22Rv1 (cell line): ENCODE results near the gene MSMB.
A peak's percentile ranks its signal among the peaks of the same experiment; 100 is the strongest.
"Not testable (repeated sequence)": the region's sequence is repeated elsewhere in the genome, so short reads cannot be mapped to it uniquely, and the experiment has no call there.

Source experiments
- H3K27ac ChIP-seq: fragments of 450-650 bp; 2 replicates; pipeline ENCODE4 v1.5.1; 2017
- ZFX ChIP-seq: fragments of 450-650 bp; IDR thresholded peaks from 2 replicates; pipeline ENCODE4 v1.6.1; 2017; ENCODE audit warnings: antibody characterized with exemption, borderline replicate concordance
- TF ChIP-seq, protein P1 (sequence below): fragments of 450-650 bp; IDR thresholded peaks from 2 replicates; pipeline ENCODE4 v1.5.1; 2017; ENCODE audit warnings: mild to moderate bottlenecking

MSMB gene

DNA sequence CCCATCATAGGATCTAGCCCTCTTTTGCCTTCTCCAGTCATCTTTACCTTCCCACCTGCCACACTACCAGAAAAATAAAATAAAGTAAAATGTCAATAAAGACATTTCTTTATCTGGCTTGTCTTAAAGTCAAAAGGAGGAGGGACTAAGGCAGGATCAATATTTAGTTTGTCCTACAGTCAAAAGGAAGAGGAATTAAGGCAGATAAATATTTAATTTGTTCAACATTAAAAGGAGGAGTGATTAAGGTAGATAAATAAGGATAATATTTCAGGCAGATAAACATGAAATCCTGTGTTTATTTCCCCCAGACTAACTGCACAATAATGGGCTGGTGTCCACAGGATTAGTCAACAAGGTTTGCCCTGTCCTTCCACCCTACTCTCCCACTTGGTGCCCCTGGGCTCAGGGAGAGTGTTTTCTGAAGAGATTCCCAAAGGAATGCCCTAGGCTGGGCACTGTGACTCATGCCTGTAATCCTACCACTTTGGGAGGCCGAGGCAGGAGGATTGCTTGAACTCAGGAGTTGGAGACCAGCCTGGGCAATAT is 18.3 kb upstream of the MSMB start:
- TF ChIP-seq ZFX, result no peak
- TF ChIP-seq, protein P1, sequence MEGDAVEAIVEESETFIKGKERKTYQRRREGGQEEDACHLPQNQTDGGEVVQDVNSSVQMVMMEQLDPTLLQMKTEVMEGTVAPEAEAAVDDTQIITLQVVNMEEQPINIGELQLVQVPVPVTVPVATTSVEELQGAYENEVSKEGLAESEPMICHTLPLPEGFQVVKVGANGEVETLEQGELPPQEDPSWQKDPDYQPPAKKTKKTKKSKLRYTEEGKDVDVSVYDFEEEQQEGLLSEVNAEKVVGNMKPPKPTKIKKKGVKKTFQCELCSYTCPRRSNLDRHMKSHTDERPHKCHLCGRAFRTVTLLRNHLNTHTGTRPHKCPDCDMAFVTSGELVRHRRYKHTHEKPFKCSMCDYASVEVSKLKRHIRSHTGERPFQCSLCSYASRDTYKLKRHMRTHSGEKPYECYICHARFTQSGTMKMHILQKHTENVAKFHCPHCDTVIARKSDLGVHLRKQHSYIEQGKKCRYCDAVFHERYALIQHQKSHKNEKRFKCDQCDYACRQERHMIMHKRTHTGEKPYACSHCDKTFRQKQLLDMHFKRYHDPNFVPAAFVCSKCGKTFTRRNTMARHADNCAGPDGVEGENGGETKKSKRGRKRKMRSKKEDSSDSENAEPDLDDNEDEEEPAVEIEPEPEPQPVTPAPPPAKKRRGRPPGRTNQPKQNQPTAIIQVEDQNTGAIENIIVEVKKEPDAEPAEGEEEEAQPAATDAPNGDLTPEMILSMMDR, result no peak
- peak overlapping the region; percentile 79 for H3K27ac ChIP-seq

DNA sequence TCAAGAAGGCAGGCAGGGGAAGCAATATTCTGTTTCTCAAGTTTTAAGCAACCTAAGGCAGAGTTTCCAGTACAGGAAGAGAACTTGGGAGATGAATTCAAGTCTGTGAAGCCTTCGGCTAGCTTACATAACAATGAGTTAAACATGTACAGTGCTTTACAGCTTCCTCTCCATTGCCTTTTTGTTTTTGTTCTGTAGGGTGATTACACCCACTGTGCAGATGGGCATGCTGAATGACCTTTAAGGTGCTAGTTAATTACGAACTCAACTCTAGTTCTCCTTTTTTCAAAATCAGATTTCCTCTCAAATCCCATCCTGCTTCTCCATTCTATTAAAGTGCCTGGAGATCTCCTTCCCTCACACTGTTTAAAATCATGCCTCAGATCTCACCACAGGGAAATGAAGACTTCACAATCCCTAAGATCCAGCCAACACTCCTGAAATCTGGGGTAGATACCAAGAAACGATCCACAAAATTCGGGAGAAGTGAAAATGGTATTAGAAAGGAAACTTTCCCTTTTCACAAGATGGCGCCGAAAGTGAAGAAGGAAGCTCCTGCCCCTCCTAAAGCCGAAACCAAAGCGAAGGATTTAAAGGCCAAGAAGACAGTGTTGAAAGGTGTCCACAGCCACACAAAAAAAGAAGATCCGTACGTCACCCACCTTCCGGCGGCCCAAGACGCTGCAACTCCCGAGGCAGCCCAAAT is 16.8 kb upstream of the MSMB start:
- no peak overlapping the region for H3K27ac ChIP-seq
- TF ChIP-seq, protein P1, result no peak
- TF ChIP-seq ZFX, result no peak

DNA sequence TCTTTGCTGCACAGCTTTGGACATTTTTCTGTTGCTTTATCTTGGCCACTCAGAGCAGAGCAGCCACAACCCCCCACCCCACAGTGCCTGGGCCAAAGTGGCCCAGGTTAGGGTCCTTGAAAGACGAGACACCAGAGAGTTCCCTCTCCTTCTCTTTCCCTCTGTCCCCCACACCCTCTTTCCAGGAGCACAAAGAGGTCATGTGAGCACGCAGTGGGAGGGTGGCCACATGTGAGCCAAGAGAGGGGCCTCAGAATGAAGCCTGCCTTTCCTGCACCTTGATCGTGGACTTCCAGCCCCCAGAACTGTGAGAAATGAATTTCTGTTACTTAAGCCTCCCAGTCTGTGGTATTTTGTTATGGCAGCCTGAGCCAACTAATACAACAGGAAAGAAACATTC is 14.6 kb upstream of the MSMB start:
- no peak for TF ChIP-seq ZFX
- TF ChIP-seq, protein P1, result no peak
- H3K27ac ChIP-seq, result no peak overlapping the region

DNA sequence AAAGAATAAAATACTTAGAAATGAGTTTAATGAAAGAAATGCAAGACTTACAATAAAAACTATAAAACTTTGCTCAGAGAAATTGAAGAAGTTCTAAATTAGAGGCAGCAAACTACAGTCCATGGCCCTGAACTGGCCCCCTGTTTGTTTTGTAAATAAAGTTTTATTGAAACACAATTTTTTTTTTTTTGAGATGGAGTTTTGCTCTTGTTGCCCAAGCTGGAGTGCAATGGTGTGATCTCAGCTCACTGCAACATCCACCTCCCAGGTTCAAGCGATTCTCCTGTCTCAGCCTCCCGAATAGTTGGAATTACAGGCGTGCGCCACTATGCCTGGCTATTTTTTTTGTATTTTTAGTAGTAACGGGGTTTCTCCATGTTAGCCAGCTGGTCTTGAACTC is 11.9 kb upstream of the MSMB start:
- not testable (repeated sequence) for H3K27ac ChIP-seq

DNA sequence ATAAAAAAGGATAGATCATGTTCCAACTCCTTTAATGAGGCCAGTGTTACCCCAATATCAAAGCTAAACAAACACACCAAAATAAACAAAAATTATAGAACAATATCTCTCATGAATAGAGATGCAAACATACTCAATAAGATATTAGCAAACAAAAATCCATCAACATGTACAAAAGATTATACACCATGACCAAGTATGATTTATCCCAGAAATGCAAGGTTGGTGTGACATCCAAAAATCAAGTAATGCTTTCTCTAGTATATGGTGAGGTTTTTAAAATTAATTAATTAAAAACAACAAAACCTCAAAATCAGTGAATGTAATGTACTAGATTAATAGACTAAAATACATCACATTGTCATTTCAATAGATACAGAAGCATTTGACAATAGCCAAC is 11.0 kb upstream of the MSMB start:
- TF ChIP-seq, protein P1, result no peak
- TF ChIP-seq ZFX, result no peak
- no peak overlapping the region for H3K27ac ChIP-seq

DNA sequence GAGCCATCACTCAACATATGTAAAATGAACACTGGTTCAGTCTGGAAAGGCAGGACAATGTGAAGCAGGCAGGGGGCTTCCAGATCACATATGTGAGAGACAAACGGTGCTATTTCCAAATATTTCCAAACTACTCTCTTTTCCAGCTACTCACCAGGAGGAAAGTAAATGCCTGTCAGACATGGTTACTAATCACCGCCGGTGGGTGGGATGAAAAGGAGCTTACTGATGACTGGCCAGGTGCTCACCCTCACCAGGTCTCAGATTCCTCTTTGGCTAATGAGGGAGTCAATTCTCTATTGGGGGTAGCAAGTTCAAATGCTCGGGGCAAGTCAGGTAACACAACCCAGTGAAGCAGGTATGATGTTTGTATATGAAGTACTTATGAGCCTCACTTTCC is 9.7 kb upstream of the MSMB start:
- TF ChIP-seq ZFX, result no peak
- TF ChIP-seq, protein P1, result no peak
- no peak overlapping the region for H3K27ac ChIP-seq

DNA sequence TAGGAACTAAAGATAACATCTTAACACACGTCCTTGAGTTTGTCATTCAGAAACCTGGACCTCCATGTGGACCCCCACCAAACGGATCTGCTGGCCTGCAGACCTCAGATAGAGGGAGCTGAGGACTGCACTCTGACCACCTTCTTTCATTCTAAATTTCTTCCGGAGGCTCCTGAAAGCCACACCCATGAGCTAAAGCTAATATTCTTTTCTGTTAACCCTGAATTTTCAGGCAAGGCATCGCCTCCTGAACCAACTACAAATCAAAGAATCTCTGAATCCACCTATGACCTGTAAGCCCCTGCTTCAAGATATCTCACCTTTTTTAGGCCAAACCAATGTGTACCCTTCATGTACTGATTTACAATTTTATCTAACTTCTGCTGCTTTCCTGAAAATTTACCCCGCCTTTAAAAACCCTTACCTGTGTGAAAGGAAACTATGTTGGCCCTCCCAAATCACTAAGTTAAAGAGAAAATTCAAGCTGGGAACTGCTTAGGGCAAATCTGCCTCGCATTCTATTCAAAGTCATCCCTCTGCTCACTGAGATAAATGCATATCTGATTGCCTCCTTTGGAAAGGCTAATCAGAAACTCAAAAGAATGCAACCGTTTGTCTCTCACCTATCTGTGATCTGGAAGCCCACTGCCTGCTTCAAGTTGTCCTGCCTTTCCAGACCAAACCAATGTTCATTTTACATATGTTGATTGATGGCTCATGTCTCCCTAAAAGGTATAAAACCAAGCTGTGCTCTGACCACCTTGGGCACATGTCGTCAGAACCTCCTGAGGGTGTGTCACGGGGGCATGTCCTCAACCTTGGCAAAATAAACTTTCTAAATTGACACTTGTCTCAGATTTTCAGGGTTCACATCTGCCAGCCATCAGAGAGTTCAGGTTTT is 7.7 kb upstream of the MSMB start:
- TF ChIP-seq, protein P1, result no peak
- TF ChIP-seq ZFX, result no peak
- no peak overlapping the region for H3K27ac ChIP-seq
